Kidney (tissue), 14 donors: ENCODE measurements around the gene PPFIA4. TPM values are rescaled to one million over a fixed set of nuclear protein-coding genes. Genes with fewer than 3 reads are reported as not detected.
"Not testable (repeated sequence)": the region's sequence is repeated elsewhere in the genome, so short reads cannot be mapped to it uniquely, and the experiment has no call there.

Experiments
- DNase-seq, 5 donors: peaks; one replicate each; pipeline ENCODE4 v3.0.0-alpha.2; 2013 to 2020
- FAIRE-seq: peaks from 2 replicates; lab custom pipeline; 2012; peaks lifted over from hg19 to GRCh38; lab: Jason Lieb, UNC
- H3K27ac ChIP-seq, 2 donors: one replicate each; pipeline ENCODE4 v1.7.0; 2013; ENCODE audit warnings: low read depth in 2 of 2, low read length in 2 of 2, inconsistent platforms in 1 of 2
- H3K27me3 ChIP-seq: one replicate; pipeline ENCODE4 v1.7.1; 2013; ENCODE audit warnings: low read length, inconsistent platforms; ENCODE audit not compliant: control insufficient read depth, insufficient read depth
- H3K36me3 ChIP-seq, 3 donors: one replicate each; pipeline versions ENCODE4 v1.7.0 to v1.7.1; 2013; ENCODE audit warnings: low read length in 3 of 3, control low read depth in 1 of 3, inconsistent platforms in 1 of 3; ENCODE audit not compliant: insufficient read depth in 3 of 3, control insufficient read depth in 2 of 3
- H3K4me1 ChIP-seq, 3 donors: one replicate each; pipeline versions ENCODE4 v1.7.0 to v1.7.1; 2013; ENCODE audit warnings: low read length in 3 of 3, inconsistent platforms in 1 of 3, low read depth in 1 of 3; ENCODE audit not compliant: control insufficient read depth in 2 of 3, insufficient read depth in 2 of 3
- H3K4me3 ChIP-seq, 3 donors: one replicate each; pipeline versions ENCODE4 v1.7.0 to v1.8.1; 2013; ENCODE audit warnings: low read length in 3 of 3, control low read depth in 1 of 3, inconsistent platforms in 1 of 3
- H3K9ac ChIP-seq, 3 donors: one replicate each; pipeline versions ENCODE4 v1.7.0 to v1.7.1; 2013; ENCODE audit warnings: low read length in 3 of 3, control low read depth in 1 of 3, inconsistent platforms in 1 of 3
- H3K9me3 ChIP-seq, 3 donors: one replicate each; pipeline versions ENCODE4 v1.7.0 to v1.7.1; 2013; ENCODE audit warnings: low read length in 3 of 3, control low read depth in 1 of 3, inconsistent platforms in 1 of 3; ENCODE audit not compliant: control insufficient read depth in 2 of 3, insufficient read depth in 1 of 3
- intact Hi-C: fragments of 100-400 bp; cut with DNase I; formaldehyde crosslinking; loops from one replicate; pipeline ENCODE4 v1.11.1; 2022
- polyA plus RNA-seq: library from polyadenylated mRNA; stranded (reverse); fragments of 350-450 nt; fragmentation: Illumina TruSeq; extraction: RNeasy Lipid Tissue Mini Kit (QIAGEN cat#74804); gene quantifications from one replicate; pipeline ENCODE4 v1.2.3, GENCODE V29; 2014; ENCODE audit warnings: low read depth, low replicate concordance; ENCODE audit not compliant: insufficient read depth
- total RNA-seq: library from RNA; stranded (reverse); fragmentation: NEBNext Ultra II Directional; extraction: Animal tissue kit (Norgen Biotek cat#: 25700); gene quantifications from one replicate; pipeline ENCODE4 v1.2.1, GENCODE V29; 2021
- TF ChIP-seq, protein P1 (sequence below): IDR thresholded peaks from 3 replicates; pipeline ENCODE4 v1.5.1; 2012; ENCODE audit warnings: mild to moderate bottlenecking, moderate library complexity, borderline replicate concordance; ENCODE audit not compliant: insufficient read depth; ENCODE audit errors: extremely low read depth
- donor health status: control.
- donor health status: control.
- donor health status: control.
- donor health status: control.
- donor health status: control.
- donor health status: DM: yes; HTN: yes; CAD: no.
- donor health status: Normal renal cell carcinoma (clear cell type).

Gene PPFIA4
- total and polyA plus RNA-seq, 2 donors from 2014 or later, result 1.7 to 5.2 TPM

DNA sequence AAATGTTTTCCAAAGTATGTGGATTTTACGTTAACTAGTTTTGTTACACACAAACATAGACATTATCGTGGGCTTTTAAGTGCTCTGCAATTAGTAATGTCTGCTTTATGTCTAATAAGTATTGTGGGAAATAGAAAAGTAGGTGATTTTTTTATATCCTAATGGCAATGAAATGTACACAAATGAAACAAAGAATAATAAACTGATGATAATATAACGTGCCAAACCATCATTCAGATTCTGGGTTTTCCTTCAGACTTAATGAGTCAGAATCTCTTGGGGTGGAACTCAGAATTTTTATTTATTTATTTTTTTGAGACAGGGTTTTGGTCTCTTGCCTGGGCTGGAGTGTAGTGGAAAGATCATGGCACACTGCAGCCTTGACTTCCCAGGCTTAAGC, 17.1 kb upstream of the PPFIA4 start:
- DNase-seq (no peak), FAIRE-seq (no peak)
- TF ChIP-seq, protein P1, sequence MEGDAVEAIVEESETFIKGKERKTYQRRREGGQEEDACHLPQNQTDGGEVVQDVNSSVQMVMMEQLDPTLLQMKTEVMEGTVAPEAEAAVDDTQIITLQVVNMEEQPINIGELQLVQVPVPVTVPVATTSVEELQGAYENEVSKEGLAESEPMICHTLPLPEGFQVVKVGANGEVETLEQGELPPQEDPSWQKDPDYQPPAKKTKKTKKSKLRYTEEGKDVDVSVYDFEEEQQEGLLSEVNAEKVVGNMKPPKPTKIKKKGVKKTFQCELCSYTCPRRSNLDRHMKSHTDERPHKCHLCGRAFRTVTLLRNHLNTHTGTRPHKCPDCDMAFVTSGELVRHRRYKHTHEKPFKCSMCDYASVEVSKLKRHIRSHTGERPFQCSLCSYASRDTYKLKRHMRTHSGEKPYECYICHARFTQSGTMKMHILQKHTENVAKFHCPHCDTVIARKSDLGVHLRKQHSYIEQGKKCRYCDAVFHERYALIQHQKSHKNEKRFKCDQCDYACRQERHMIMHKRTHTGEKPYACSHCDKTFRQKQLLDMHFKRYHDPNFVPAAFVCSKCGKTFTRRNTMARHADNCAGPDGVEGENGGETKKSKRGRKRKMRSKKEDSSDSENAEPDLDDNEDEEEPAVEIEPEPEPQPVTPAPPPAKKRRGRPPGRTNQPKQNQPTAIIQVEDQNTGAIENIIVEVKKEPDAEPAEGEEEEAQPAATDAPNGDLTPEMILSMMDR, result no peak
- H3K27ac ChIP-seq, result no peak overlapping the region
- no peak overlapping the region for H3K9ac ChIP-seq
- H3K9me3 ChIP-seq, result no peaks in the 10 kb centered on the region
- peaks cover 0 to 6% (median 3%) of the 10 kb centered on the region in 3 donors for H3K4me1 ChIP-seq
- H3K4me3 ChIP-seq, result no peak overlapping the region
- no peaks in the 10 kb centered on the region for H3K27me3 ChIP-seq
- H3K36me3 ChIP-seq, result peaks cover 2 to 16% (median 2%) of the 10 kb centered on the region in 3 donors
- intact Hi-C loops, result no loop called here

DNA sequence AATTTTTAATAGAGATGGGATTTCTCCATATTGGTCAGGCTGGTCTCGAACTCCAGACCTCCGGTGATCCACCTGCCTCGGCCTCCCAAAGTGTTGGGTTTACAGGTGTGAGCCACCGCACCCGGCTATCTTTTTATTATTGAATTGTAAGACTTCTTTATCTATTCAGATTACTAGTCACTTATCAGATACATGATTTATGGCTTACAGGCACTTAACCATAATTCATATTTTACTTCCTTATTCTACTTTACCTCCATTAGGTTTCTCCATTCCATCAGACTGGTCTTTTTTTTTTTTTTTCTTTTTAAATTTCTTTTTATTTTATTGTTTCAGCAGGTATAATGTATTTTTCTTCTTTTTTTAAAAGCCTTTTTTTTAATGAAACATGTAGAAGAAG, 14.7 kb upstream of the PPFIA4 start:
- DNase-seq, result no peak
- peaks cover 0 to 6% (median 3%) of the 10 kb centered on the region in 3 donors for H3K4me1 ChIP-seq
- intact Hi-C loops, result no loop called here
- no peak overlapping the region for H3K27ac ChIP-seq
- TF ChIP-seq, protein P1, result no peak
- no peak for FAIRE-seq
- peaks cover 5 to 38% (median 18%) of the 10 kb centered on the region in 3 donors for H3K36me3 ChIP-seq
- H3K27me3 ChIP-seq, result no peaks in the 10 kb centered on the region
- H3K9ac ChIP-seq, result no peak overlapping the region
- H3K4me3 ChIP-seq, result no peak overlapping the region
- no peaks in the 10 kb centered on the region for H3K9me3 ChIP-seq

DNA sequence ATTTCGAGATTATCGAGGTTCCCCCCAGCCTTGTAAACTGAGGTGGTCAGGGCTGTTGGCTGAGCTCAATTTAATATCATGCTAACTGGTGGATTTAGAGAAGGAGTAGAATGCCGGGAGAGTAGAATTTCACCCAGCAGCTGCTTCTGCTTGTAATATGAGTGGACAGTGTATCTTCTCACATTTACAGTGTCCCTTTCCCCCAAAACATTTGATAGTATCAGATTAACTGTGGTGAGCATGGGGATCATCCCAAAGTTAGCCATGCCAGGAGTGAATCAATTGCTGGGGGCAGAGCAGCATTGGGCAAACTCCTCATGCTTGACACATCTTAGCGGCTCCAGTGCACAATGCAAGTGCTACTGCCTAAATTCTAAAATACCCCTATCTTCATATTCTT, 9.2 kb upstream of the PPFIA4 start:
- FAIRE-seq, result no peak
- no peaks in the 10 kb centered on the region for H3K27me3 ChIP-seq
- H3K36me3 ChIP-seq, result peaks cover 7 to 75% (median 55%) of the 10 kb centered on the region in 3 donors
- TF ChIP-seq, protein P1, result no peak
- intact Hi-C loops, result no loop called here
- H3K4me3 ChIP-seq, result no peak overlapping the region
- H3K9me3 ChIP-seq, result no peaks in the 10 kb centered on the region
- no peak for DNase-seq
- H3K27ac ChIP-seq, result no peak overlapping the region
- H3K4me1 ChIP-seq, result no peaks in the 10 kb centered on the region
- H3K9ac ChIP-seq, result no peak overlapping the region

DNA sequence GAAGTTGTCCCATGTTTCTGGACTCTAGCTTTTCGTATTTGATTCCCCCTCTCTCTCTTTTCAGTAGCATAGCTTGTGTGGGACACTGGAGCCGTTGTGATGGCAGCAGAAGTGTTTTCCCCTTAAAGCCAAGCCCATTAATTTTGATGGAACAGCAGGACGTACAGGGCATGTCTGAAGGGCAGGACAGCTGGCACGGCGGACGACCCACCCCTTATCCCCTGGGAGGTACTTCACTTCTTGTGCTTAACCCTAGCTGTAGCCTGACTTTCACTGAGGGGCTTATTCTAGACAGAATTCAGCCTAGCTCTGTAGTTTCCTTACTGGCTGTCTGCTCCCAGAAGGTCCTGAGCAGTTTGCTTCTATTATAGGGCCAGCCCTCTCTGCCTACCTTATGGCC, 8.6 kb upstream of the PPFIA4 start:
- TF ChIP-seq, protein P1, result no peak
- Histone ChIP-seq H3K27me3 (no peaks in the 10 kb centered on the region), H3K9me3 (no peaks in the 10 kb centered on the region), H3K9ac (no peak overlapping the region), H3K36me3 (peaks cover 5 to 75% (median 56%) of the 10 kb centered on the region in 3 donors), H3K4me3 (no peak overlapping the region), H3K27ac (no peak overlapping the region), H3K4me1 (no peaks in the 10 kb centered on the region)
- intact Hi-C loops, result no loop called here
- DNase-seq, result no peak
- no peak for FAIRE-seq

DNA sequence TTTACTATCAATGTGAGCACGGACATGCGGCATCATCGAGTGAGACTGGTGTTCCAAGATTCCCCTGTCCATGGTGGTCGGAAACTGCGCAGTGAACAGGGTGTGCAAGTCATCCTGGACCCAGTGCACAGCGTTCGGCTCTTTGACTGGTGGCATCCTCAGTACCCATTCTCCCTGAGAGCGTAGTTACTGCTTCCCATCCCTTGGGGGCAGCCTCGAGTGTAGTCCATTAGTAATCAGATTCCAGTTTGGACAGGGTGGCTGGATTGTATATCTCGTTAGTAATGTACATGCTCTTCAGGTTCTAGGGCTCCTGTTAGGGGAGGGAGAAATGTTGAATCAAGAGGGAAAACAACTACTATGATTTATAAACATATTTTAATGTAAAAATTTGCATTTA, 3.4 kb upstream of the PPFIA4 start:
- H3K9me3 ChIP-seq, intact Hi-C loops, FAIRE-seq, H3K4me1 ChIP-seq, H3K27ac ChIP-seq, DNase-seq, H3K4me3 ChIP-seq, H3K27me3 ChIP-seq, H3K9ac ChIP-seq: not testable (repeated sequence)
- H3K36me3 ChIP-seq, result peaks cover 7 to 44% (median 32%) of the 10 kb centered on the region in 3 donors
